ENCODE results near the gene CES4A.
"Not testable (repeated sequence)": the region's sequence is repeated elsewhere in the genome, so short reads cannot be mapped to it uniquely, and the experiment has no call there.

CES4A gene

GRCh38 chr16:66988197-66988788, at the start of gene CES4A:
TSS of gene CES4A (plus strand) at chr16:66988589. CDS start at chr16:66988773, 184 bp downstream.
- no peak for DNase-seq (ENCODE audit: low spot score)

GRCh38 chr16:66939366-66939765, 49.0 kb upstream of the CES4A start:
- DNase-seq (ENCODE audit: low spot score): no peak

GRCh38 chr16:66940236-66940635, 48.2 kb upstream of the CES4A start:
- DNase-seq (ENCODE audit: low spot score): no peak

- no peak for DNase-seq (ENCODE audit: low spot score)
Observed at GRCh38 chr16:66942981-66943380, 45.4 kb upstream of the CES4A start.

- no peak for DNase-seq (ENCODE audit: low spot score)
Observed at GRCh38 chr16:66943426-66944053, 44.8 kb upstream of the CES4A start.

- DNase-seq (ENCODE audit: low spot score): no peak
Observed at GRCh38 chr16:66944054-66944441, 44.3 kb upstream of the CES4A start.

GRCh38 chr16:66944971-66945370, 43.4 kb upstream of the CES4A start:
- not testable (repeated sequence) for DNase-seq (ENCODE audit: low spot score)

GRCh38 chr16:66945939-66946338, 42.5 kb upstream of the CES4A start:
- no peak for DNase-seq (ENCODE audit: low spot score)

GRCh38 chr16:66946541-66946940, 41.8 kb upstream of the CES4A start:
- DNase-seq (ENCODE audit: low spot score): no peak

- DNase-seq (ENCODE audit: low spot score): no peak
Observed at GRCh38 chr16:66946974-66947301, 41.5 kb upstream of the CES4A start.

- peak; percentile 94 for DNase-seq (ENCODE audit: low spot score)
Observed at GRCh38 chr16:66947302-66948065, 40.9 kb upstream of the CES4A start.

GRCh38 chr16:66948134-66948836, 40.1 kb upstream of the CES4A start:
- DNase-seq (ENCODE audit: low spot score): no peak

GRCh38 chr16:66948837-66949225, 39.6 kb upstream of the CES4A start:
- no peak for DNase-seq (ENCODE audit: low spot score)

- DNase-seq (ENCODE audit: low spot score): no peak
Observed at GRCh38 chr16:66949472-66949871, 38.9 kb upstream of the CES4A start.

GRCh38 chr16:66950437-66950836, 38.0 kb upstream of the CES4A start:
- DNase-seq (ENCODE audit: low spot score): no peak

GRCh38 chr16:66950971-66951790, 37.2 kb upstream of the CES4A start:
- DNase-seq (ENCODE audit: low spot score): no peak

- no peak for DNase-seq (ENCODE audit: low spot score)
Observed at GRCh38 chr16:66952430-66953110, 35.8 kb upstream of the CES4A start.

GRCh38 chr16:66953462-66954096, 34.8 kb upstream of the CES4A start:
- DNase-seq (ENCODE audit: low spot score): no peak

- peak; percentile 90 for DNase-seq (ENCODE audit: low spot score)
Observed at GRCh38 chr16:66954097-66954659, 34.2 kb upstream of the CES4A start.

- DNase-seq (ENCODE audit: low spot score): not testable (repeated sequence)
Observed at GRCh38 chr16:66955363-66956153, 32.8 kb upstream of the CES4A start.

Measured in NAMALWA (cell line).